HG03378 (cell line): Measurements from ENCODE around the gene DCUN1D1.

Source experiments
- ATAC-seq: cut with Tn5 transposase; IDR thresholded peaks from one replicate; pipeline ENCODE4 v1.9.1; 2021; ENCODE audit warnings: mild to moderate bottlenecking, moderate library complexity; ENCODE audit not compliant: unreplicated experiment

DCUN1D1 gene

DNA sequence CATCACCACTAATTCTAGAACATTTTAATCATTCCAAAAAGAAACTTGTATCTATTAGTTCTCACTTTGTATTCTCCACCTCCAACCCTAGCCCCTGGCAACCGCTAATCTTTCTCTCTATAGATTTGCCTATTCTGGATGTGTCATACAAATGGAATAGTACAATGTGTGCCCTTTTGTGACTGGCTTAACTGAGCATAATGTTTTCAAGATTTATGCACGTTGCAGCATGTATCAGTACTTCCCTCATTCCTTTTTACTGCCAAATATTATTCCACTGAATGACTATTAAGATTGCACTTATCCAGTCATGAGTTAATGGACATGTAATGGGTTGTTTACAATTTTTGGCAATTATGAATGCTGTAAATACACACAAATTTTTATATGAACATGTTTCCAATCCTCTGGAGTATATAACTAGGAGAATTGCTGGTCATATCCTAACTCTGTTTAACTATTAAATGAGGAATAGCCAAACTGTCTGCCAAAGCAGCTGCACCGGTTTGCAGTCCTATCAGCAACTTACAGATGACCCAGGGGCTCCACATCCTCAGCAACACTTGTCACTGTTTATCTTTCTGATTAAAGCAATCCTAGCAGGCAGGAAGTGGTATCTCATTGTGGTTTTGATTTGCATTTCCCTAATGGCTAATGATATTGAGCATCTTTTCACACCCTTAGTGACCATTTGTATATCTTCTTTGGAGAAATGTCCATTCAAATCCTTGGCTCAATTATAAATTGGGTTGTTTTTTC lies 42.9 kb downstream of the DCUN1D1 start:
- peak; percentile 92 for ATAC-seq

DNA sequence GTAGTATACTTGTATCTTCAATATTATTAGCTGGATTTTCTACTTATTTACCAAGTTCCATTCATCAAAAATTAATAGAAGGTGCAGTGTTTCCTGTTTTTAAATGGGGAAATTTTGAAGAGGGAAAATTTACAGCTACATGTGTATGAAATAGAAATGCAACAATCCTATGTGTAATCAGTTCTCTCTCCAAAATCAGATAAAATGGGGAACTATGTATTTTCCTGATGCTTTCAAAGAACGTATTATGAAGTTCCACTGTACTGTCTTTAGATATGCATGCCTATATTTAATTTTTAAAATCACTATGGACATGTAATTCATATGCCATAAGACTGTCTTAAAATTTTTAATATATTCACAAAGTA lies 43.4 kb downstream of the DCUN1D1 start:
- no peak for ATAC-seq

- no peak for ATAC-seq
Observed at GRCh38 chr3:182936239-182936917, 44.0 kb downstream of the DCUN1D1 start.

- ATAC-seq: no peak
Observed at GRCh38 chr3:182935803-182936202, 44.5 kb downstream of the DCUN1D1 start.

DNA sequence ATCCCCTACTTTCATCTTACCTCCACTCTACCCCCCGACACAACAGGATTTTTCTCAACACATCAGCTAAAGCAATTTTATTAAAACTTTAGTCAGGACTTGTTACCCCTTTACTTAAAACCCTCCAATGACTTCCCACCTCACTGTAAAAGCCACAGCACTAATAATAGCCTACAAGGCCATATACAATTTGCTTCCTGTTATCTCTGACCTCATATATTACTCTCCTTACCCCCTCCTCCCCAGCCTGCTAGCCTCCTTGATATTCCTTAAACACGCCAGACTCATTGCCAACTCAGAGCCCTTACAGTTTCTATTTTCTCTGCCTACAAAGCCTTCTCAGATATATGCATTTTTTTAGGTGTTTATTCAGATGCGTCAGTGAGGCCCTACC lies 54.4 kb downstream of the DCUN1D1 start:
- ATAC-seq: peak; percentile 15

DNA sequence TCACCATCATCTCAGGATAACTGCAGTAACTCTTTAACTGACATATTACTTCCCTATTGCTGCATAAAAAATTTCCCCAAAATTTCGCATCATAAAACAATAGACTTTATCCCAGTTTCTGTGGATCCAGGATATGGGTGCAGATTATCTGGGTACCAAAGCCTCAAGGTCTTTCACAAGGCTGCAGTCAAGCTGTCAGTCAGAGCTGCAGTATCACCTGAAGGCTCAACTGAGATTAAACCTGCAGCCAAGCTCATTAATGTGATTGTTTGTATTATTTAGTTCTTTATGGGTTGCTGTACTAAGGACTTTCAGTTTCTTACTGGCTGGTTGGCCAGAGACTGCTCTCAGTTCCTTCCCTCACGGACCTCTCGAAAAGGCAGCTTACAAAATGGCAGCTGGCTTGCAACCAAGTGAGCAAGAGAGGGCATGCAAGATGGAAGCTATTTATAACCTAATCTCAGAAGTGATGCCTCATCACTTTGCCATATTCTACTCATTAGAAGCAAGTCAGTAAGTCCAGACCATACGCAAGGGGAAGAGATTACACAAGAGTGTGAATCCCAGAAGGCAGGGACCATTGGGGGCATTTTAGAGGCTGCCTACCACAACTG lies 54.9 kb downstream of the DCUN1D1 start:
- ATAC-seq: peak; percentile 94

DNA sequence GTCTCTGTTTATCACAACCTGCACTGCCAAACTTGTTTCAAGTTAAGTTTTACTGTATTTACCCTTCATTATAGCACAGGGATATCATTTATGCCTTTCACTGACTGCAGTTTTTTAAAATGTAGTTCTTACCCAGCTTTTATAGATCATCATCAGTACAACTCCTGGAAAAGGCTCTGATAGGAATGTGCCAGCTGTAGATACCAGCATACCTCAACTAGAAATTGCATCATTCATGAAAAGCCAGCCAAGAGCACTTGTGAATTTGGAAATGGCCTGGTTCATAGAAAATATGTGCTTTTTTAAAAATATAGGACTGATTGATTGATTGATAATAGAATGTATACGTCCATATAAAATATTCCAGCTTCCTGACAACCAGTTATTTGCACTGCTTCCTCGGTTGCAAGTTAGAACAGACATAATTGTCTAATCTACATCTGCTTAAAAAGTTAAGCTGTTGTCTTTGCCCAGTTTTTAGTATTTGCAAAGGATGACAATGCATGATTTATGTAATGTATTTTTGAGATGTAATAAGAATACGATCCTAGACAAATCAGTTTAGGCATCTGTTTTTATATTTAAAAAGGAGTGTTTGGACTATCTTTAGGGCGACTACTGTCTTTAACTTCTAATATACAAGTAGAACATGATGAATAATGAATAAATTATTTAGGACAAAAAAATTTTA lies 58.5 kb downstream of the DCUN1D1 start:
- no peak for ATAC-seq

- ATAC-seq: no peak
Observed at GRCh38 chr3:182920515-182921084, 59.7 kb downstream of the DCUN1D1 start.

DNA sequence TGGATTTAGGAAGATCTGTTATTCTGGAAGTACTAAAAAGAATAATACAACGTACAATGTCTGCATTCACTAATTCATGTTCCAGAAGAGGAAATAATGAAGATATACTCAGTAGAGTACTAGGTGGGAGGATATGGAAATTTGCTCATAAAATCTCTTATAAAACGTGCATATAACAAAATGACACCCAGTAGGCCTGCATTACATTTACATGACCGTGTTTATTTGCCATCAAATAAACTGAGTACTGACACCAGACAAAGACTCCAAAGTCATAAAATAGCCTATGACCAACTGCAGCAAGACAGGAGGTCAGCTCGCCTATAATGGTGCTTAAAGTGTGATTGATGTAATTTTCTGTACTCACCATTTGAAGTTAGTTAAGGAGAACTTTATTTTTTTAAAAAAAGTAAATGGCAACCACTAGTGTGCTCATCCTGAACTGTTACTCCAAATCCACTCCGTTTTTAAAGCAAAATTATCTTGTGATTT lies 60.4 kb downstream of the DCUN1D1 start:
- no peak for ATAC-seq

- ATAC-seq: no peak
Observed at GRCh38 chr3:182917134-182917533, 63.2 kb downstream of the DCUN1D1 start.

DNA sequence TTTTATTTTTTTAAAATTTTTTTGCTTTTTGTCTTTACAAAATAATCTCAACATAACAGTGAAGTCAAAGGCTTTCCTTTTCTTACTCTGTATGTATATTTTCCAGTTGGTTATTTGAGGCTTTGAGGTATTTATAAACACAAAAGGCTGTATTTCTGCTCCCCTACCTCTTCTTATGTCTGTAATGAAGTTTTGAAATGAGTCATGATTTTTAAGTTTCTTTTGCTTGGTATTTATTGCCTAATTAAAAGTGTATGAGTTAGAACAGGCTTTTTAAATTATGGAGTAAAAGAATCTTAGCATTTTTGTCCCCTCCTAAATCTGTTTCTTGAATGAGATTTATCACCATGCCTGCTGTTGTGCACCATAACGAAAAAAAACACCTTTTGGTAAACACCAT lies 66.0 kb downstream of the DCUN1D1 start:
- peak; percentile 52 for ATAC-seq

DNA sequence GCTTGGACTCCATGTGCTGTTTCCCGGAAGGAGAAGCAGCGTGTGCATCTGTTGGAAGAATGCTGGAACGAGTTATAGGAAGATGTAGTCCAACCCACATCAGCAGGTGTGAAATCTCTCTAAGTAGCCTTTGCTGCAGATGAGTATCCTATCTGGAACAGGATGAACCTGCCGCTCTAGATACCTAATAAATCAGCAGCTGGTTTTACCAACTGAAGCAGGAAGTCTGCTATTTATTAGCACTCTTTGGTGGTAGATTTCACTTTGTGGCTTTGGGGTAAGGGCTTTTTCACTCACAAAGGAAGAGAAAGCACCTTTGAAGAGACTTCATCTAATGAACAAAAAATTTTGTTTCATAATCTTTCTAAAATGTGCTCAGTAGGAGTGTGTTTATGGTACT lies 66.4 kb downstream of the DCUN1D1 start:
- ATAC-seq: peak; percentile 89

GRCh38 chr3:182912474-182912873 lies 67.9 kb downstream of the DCUN1D1 start:
- no peak for ATAC-seq

GRCh38 chr3:182911782-182912111 lies 68.6 kb downstream of the DCUN1D1 start:
- ATAC-seq: no peak

DNA sequence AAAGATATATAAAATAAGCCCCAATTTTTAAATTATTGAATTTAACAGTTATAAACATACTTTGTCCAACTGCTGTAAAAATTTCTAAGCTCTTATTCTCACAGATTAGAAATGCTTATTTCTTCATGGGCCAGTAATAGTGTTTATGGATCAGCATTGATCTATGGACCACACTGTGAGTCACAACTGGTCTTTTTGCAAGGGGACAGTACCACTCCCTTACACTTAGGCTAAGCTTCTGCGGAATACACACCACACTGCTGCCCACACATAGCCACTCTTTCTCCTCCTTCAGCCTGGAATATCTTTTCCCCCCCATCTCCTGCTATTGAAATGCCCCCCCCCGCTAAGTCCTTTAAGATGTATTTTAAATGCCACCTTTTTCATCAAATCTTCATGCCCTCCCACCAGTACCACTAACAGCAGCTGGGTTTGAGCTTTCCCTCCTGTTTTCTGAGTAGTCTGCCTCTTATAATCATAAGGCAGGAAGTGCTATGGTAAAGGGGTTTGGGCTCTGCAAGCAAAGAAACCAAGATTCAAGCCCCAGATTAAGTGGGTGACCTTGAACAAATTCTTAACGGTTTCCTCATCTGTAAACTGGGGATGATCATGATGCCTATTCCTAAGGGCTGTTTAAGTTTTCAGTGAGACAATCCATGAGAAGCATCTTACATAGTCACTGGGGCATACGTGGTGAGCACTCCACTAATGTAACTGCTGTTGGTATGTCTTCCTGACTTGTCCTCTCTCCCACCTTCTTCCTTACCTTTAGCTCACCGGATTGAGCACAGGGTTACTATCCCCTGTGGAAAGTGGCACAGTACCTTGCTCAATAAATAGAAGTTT lies 69.2 kb downstream of the DCUN1D1 start:
- ATAC-seq: no peak

DNA sequence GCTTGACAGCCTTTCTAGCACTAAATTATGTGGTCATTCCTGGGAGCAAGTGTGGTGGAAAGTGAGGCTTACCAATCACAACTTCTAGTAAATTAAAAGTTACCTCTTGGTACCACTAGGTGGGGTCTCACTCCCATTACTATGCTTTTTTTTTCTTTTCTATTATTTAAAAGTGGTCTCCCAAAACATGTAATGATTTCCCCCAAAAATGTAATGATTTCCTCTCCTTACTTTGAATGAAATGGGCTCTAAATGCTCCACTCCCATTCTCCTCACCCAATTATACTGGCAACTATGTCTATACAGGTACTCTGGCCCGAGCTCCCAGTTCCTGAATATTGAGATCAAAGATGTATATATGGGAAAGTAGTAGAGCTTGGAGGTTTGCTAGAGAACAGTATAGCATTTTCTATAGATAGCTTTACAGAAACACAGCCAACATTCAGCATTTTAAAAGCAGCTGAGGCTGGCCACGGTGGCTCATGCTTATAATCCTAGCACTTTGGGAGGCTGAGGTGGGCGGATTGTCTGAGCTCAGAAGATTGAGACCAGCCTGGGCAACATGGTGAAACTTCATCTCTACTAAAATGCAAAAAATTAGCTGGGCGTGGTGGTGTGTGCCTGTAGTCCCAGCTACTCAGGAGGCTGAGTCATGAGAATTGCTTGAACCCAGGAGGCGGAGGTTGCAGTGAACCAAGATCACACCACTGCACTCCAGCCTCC lies 70.9 kb downstream of the DCUN1D1 start:
- no peak for ATAC-seq

GRCh38 chr3:182908471-182908870 lies 71.9 kb downstream of the DCUN1D1 start:
- ATAC-seq: no peak

GRCh38 chr3:182906036-182906435 lies 74.3 kb downstream of the DCUN1D1 start:
- no peak for ATAC-seq

DNA sequence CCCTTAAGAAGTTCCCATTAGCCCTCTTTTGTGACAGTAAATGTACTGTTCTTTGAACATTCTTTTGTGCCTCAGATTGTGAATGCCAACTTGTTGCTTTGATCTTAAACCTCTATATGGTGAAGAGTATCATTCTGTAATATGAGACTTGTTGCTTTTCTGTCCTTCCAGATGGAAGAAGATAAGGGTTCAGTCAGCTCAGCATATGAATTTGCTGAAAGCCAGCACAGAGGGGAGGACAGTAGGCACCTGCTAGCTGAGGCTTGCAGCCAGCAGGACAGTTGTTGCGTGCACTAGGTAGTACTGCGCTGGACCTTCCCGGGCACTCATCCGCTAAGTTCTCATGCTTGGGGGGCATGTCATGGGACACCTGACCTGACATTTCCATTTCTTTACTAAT lies 74.7 kb downstream of the DCUN1D1 start:
- ATAC-seq: no peak

- ATAC-seq: no peak
Observed at GRCh38 chr3:182904164-182904563, 76.2 kb downstream of the DCUN1D1 start.
